Measurements from ENCODE around the gene HDHD3. TPM values are rescaled to one million over a fixed set of nuclear protein-coding genes. Genes with fewer than 3 reads are reported as not detected.
A peak's percentile ranks its signal among the peaks of the same experiment; 100 is the strongest.

HDHD3 gene
- total and polyA plus RNA-seq, 2 experiments from 2014 or later, result 32.1 to 44.6 TPM

DNA sequence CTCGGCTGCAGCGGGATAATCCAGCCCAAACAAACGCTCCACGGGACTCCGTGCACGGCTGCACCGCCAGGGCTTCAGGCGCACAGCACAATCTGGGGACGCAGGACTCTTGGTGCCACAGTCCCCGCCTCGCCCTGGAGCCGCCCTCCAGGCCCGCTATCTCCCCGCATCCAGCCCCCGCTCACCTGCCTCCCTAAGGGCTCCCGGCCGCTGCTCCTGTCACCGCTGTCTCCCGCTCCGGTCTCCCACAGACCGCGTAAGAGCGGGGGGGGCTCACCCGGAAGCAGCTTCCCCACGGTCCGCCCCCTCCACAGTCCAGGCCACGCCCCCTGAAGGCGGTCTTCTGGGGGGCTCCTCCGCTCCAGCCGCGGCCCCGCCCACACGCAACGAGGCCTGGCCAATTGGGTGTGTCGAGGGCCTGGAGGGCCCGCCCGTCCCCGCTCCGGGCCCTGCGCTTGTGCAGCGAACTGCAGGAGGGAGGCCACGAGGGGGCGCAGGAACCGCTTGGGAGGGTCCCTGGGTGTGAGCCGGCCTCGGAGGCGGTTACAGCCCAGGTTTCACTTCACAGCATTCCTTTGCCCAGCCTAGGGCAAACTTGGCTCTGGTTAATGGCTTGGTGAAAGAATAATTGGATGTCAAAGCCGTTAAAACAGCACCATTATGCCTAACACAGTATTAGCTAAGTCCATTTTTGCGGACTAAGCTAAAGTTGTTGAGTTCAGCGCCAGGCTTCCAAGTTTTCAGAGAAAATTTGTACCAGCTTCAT lies 24.4 kb upstream of the HDHD3 start, which contains the start of gene ALAD:
ALAD (minus strand) TSS at position 258 of the 766 bp plus-strand sequence. CDS start 7,725 bp downstream, outside the sequence.
- no peaks in the 10 kb centered on the region for H3K9me3 ChIP-seq (ENCODE audit: low read depth)
- H3K27me3 ChIP-seq, result no peaks in the 10 kb centered on the region
- H3K27ac ChIP-seq, result peak within 1 kb of the TSS; percentile 64
- peak within 1 kb of the TSS; percentile 80 for H3K4me3 ChIP-seq
- no peaks in the 10 kb centered on the region for H3K36me3 ChIP-seq
- TF ChIP-seq, protein P1, sequence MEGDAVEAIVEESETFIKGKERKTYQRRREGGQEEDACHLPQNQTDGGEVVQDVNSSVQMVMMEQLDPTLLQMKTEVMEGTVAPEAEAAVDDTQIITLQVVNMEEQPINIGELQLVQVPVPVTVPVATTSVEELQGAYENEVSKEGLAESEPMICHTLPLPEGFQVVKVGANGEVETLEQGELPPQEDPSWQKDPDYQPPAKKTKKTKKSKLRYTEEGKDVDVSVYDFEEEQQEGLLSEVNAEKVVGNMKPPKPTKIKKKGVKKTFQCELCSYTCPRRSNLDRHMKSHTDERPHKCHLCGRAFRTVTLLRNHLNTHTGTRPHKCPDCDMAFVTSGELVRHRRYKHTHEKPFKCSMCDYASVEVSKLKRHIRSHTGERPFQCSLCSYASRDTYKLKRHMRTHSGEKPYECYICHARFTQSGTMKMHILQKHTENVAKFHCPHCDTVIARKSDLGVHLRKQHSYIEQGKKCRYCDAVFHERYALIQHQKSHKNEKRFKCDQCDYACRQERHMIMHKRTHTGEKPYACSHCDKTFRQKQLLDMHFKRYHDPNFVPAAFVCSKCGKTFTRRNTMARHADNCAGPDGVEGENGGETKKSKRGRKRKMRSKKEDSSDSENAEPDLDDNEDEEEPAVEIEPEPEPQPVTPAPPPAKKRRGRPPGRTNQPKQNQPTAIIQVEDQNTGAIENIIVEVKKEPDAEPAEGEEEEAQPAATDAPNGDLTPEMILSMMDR (IDR thresholded peaks at IDR 0.05; ENCODE audit: low read depth, low read length), result peak; percentile 93
- DNase-seq (ENCODE audit: low read depth in 1 of 2, low spot score in 1 of 2), result peak; percentile 99 to 100
- peaks cover 3% of the 10 kb centered on the region for H3K4me1 ChIP-seq (ENCODE audit: low read depth)

DNA sequence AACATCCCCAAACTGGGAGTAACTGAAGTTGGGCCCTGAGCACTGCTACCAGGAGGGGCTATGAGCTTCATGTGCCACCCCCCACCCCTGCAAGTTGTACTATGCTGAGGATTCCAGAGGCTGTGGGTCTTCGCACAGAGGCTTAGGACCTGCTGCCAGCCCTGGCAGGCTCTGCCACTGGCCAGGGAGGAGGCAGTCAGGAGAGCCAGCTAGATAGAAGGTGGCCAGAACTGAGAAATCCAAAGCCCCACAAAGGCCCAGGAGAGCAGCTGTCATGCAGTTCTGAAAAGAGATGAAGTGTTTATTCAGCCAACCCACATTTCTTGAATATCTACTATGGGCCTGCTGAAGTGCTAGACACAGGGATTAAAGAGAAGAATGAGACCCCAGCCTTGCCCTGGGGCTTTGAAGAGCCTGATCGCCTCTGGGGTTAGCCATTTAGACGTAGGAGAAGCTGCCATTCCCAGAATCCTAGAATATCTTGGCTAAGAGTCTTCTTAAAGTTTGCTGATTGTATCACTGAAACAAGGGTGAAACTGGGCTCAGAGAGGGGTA lies 22.9 kb upstream of the HDHD3 start:
- Histone ChIP-seq H3K27me3 (no peaks in the 10 kb centered on the region), H3K27ac (no peak overlapping the region), H3K36me3 (no peaks in the 10 kb centered on the region), H3K4me1 (ENCODE audit: low read depth) (peaks cover 3% of the 10 kb centered on the region), H3K9me3 (ENCODE audit: low read depth) (no peaks in the 10 kb centered on the region), H3K4me3 (no peak overlapping the region)
- no peak for DNase-seq (ENCODE audit: low read depth in 1 of 2, low spot score in 1 of 2)
- TF ChIP-seq, protein P1 (IDR thresholded peaks at IDR 0.05; ENCODE audit: low read depth, low read length), result no peak

DNA sequence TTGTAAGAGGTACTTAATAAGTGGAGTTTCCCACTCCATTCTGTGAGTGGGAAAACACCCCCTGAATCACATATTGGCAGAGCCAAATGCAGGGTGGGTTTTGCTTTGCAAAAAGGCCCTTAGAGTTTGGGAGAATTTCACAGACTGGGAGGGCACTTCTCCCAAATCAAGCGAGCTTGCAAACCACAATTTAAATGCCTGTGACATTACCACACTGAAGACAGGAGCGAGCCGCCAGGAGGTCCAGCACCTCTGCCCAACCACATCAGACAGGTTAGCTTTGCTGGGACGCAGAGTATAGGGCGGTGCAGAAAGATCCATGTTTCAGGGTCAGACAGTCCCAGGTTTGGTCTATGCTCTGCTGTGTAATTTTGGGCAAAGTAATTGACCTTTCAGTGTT lies 22.0 kb upstream of the HDHD3 start:
- Histone ChIP-seq H3K4me1 (ENCODE audit: low read depth) (peaks cover 3% of the 10 kb centered on the region), H3K36me3 (no peaks in the 10 kb centered on the region), H3K27ac (peak overlapping the region; percentile 12), H3K9me3 (ENCODE audit: low read depth) (no peaks in the 10 kb centered on the region), H3K27me3 (no peaks in the 10 kb centered on the region), H3K4me3 (no peak overlapping the region)
- TF ChIP-seq, protein P1 (IDR thresholded peaks at IDR 0.05; ENCODE audit: low read depth, low read length), result no peak
- peak in 1 of 2 donors; percentile 16 for DNase-seq (ENCODE audit: low read depth in 1 of 2, low spot score in 1 of 2)

DNA sequence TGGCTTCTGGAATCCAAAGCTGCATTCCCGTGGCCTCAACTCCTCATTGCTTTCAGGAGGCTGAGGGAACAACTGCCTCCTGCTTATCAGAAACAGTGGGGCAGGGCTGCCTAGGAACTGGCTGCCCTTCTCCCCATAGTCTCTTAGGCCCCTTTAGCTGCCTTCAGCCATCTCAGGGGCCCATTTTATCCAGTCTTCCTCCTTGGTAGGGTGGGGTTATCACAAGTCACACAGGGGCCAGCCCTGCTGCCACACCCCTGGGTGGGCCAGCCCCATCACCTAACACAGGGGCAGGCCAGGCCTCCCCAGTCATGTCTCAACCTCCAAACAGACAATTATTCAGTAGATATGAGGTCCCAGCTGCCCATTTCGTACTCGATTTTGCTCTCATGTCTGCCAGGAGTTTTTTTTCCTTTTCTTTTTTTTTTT lies 20.4 kb upstream of the HDHD3 start:
- Histone ChIP-seq H3K36me3 (no peaks in the 10 kb centered on the region), H3K27ac (no peak overlapping the region), H3K4me1 (ENCODE audit: low read depth) (peaks cover 3% of the 10 kb centered on the region), H3K9me3 (ENCODE audit: low read depth) (no peaks in the 10 kb centered on the region), H3K4me3 (no peak overlapping the region), H3K27me3 (no peaks in the 10 kb centered on the region)
- DNase-seq (ENCODE audit: low read depth in 1 of 2, low spot score in 1 of 2), result no peak
- TF ChIP-seq, protein P1 (IDR thresholded peaks at IDR 0.05; ENCODE audit: low read depth, low read length), result no peak

DNA sequence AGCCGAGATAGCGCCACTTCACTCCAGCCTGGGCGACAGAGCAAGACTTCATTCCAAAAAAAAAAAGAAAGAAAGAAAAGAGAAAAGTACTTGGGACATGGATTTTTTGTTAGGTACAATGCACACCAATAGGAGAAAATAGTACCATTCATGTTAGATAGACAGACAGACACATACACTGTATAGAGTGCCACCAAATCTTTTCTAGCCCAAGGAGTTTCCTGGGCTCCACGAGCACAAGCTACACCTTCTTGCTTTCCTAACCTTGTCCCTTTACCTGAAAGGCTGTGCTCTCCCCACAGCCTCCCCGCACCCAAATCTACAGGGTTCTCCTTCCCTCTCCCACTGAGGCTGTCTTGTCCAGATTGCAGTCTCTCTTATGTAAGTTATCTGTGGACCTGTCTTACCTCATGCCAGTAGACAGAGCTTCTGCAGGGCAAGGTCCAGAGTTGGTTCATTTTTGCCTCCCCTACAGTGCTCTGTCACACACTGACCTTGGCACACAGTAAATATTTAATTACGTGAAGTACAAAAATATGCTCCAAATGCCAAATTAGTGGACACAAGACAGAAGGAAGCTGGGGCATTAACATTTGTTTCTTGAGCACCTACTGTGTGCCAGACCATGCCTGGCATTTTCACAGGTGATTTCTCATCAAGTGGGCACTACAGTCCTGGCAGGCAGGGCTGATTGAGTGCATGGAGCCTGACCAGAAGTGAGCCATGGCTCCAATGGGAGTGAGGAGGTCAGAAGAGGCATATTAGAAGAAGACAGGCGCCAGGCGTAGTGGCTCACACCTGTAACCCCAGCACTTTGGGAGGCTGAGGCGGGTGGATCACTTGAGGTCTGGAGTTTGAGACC lies 18.4 kb upstream of the HDHD3 start:
- H3K27me3 ChIP-seq, result no peaks in the 10 kb centered on the region
- no peak overlapping the region for H3K4me3 ChIP-seq
- no peak overlapping the region for H3K27ac ChIP-seq
- no peak for DNase-seq (ENCODE audit: low read depth in 1 of 2, low spot score in 1 of 2)
- H3K4me1 ChIP-seq (ENCODE audit: low read depth), result no peaks in the 10 kb centered on the region
- H3K36me3 ChIP-seq, result no peaks in the 10 kb centered on the region
- TF ChIP-seq, protein P1 (IDR thresholded peaks at IDR 0.05; ENCODE audit: low read depth, low read length), result no peak
- H3K9me3 ChIP-seq (ENCODE audit: low read depth), result no peaks in the 10 kb centered on the region

All from cardiac muscle cell (in vitro differentiated cells and primary cell).